ELF-1 (cell line): ENCODE results near the gene CDH4.

Experiments
- DNase-seq: peaks from one replicate; pipeline ENCODE4 v3.0.0-alpha.2; 2016; ENCODE audit warnings: low read depth, low spot score

Gene CDH4

DNA sequence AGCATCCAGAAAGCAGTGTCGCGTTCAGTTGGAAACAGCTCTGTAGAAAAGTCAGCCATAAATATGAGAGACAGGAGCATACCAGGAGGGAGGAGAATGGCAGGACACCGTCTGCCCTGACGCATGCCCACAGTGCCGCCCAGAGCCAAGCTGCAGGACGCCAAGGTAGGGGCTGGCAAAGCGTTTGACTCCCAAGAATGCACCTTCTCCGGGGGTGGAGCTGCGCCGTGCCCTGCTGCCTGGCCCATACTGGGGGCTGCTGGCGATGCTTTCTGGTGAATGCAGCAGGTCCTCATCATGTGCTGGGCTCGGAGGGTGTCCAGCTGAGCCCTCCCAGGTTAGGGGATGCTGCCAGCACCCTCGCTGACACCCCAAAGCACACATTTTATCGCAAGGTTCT lies 349.8 kb downstream of the CDH4 start:
- no peak for DNase-seq

DNA sequence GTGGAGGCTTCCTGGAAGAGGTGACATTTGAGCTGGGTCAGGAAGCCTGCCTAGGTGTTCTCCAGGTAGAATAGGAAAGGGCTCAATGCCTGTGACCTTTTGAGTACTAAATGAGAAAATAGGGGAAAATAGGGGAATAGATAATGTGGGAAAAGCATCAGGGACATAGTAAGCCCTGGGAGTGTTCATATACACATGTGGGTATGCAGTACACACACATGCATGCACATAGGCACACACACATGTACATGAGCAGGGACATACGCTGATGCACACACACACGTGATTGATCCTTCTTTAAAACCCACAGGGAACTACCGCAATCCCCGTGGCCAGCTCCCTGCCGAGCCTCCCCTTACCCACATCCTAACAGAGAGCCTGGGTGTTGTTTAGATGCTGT lies 351.7 kb downstream of the CDH4 start:
- DNase-seq: no peak

- DNase-seq: no peak
These were observed 352.5 kb downstream of the CDH4 start for GRCh38 chr20:61604549-61604948.

GRCh38 chr20:61605283-61605682 lies 353.2 kb downstream of the CDH4 start:
- DNase-seq: no peak

DNA sequence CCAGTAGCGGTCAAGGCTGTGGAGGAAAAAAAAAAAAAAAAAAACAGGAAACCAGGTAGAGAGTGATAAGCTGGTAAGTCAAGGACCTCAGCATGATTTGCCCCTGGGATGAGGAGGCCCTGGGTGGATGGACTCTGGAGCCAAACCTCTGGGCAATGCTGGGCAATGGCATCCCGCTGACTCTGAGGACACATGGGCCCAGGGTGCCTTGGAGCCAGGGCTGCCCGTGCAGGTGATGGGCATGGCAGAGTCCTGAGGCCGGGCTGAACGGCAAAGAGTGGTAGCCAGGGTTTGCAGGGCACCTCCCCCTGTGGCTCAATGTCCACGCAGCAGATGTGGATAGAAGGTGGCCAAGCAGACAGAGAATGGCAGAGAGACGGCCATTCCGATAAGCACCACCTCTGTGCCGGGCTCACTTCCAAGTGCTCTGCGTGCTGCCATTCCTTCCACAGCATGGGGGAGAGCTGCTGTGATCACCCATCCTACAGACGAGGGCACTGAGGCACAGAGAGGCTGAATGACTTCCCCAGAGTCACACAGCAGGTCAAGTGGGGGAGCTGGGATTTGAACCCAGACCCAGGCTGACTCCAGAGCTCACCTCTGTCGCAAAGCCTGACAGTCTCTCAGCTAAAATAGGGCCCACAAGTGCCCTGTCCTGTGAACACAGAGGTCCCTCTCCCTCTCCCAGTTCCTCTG lies 353.9 kb downstream of the CDH4 start:
- DNase-seq: no peak

DNA sequence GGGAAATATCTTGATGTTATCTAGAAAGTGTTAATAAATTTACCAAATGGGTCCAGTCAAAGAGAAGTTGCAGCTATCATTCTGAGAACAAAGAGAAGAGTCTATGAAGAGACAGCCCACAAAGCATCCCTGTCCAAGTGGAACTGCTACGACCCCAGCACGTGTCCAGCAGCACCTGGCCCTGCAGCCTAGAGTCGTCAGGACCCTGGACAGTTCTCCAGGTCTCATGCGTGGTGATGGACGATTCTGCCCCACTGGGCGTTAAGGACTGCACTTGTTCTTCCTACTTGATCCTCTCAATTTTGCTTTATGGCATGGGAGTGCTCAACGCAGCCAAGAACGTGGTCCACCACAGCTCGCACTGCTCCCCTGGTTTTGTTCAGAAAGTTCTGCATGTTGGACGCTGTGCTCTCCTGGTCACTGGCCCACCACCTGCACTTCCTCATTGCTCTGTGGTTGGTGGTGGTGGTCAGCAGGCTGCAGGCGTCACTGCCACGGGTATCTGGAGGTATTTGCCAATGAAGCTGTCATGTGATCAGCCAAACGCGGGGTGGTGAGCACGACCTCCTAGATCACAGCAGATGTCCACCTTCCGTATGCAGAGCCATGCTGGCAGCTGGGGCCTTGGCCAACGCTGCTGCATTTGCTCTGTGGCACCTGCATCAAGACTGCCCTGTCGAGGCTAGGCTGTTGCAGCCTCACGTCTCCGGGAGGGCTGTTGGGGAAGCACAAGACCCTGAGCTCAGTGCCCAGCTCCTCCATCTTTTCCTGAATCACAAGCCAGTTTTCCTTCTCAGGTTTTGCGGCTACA lies 356.4 kb downstream of the CDH4 start:
- peak; percentile 62 for DNase-seq

DNA sequence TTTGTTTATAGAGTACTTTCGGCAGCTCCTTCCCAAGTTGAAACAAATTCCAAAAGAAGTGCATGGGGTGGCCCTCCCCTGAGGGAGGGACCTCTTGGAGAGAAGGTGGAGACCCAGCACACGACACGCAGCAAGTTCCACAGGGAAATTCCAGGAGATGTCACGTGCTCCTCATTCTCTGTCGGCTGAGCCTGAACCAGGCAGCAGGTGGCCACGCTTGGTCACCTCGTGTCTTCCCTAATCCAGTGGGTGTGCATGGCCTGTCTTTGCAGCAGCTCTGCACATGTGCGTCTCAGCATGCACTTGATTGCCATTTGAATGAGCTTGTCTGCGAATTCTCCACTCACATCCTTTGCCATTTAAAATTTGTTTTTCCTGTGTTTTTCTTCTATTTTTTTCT lies 357.4 kb downstream of the CDH4 start:
- DNase-seq: no peak

GRCh38 chr20:61611401-61612180 lies 359.5 kb downstream of the CDH4 start:
- DNase-seq: no peak

DNA sequence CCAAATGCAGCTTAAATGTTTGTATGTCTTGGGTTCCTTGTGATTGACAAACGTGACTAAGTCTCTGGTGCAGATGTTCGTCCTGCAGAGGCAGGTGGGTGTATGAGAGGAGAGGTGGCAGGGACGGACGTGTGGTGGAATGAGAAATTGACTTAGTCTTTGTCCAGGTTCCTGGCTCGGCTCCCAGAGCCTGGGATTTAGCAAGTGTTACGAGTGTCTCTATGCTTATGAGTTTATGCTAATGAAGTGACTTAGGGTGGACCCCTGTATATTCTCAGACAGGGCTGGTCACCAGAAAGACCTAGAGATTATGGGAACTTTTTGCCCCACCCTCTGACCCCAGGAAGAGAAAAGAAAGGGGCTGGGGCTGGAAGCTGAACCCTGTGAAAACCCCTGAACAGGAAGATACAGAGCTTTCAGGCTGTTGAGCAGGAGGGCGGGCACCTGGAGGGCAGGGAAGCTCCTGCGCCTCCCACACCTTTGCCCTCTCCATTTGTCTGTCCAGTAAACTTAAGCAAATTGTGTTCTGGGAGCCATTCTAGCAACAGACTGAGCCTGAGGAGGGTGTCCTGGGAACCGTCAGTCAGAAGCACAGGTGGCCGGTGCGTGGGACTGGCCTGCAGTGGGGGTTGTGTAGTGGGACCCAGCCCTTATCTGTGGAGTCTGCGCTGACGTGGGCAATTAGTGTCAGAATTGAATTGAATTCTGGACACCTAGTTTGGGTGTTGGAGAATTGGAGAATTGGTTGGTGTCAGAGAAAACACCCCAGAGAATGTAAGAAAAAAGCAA lies 362.1 kb downstream of the CDH4 start:
- no peak for DNase-seq

- DNase-seq: no peak
These were observed 362.6 kb downstream of the CDH4 start for GRCh38 chr20:61614706-61615100.

DNA sequence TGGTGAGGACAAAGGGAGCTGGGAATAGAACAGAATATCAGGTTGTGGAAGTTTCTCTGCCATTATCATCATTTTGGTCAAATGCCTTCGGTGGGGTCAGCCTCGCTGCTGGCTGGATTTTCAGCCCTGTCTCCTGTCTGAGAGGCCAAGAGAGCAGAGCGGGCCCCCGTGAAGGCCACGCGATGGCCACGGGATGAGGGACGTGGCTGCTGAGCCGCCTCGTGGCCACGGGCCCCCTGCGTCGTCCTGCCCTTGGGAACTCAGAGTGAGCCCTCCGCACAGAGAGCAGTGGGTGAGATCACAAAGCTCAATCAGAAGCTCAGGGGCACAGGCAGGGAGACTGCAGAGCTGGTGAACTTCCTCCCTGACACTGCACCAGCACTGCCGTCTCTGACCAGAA lies 363.7 kb downstream of the CDH4 start:
- no peak for DNase-seq

DNA sequence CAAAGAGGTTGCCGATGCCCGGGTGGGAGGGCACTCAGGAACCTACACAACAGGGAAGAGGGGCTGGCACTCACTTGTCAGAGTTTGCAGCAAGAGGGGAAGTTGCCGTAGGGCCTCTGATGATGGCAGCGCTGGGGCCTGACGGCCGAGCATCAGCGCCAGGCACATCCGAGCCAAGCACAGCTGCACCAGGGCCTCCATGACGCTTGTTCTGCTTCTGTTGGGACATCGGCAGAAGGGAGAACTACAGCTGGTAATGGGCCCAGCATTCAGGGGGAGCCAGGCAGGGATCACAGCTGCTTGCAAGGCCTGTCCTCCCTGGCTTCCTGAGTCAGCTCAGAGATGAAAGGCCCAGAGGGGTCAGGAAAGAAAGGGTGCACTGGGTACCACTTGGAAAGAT lies 367.7 kb downstream of the CDH4 start:
- DNase-seq: no peak

- no peak for DNase-seq
These were observed 368.1 kb downstream of the CDH4 start for GRCh38 chr20:61620174-61620573.

GRCh38 chr20:61621035-61621730 lies 369.1 kb downstream of the CDH4 start:
- no peak for DNase-seq

- no peak for DNase-seq
These were observed 369.8 kb downstream of the CDH4 start for GRCh38 chr20:61621852-61622251.

GRCh38 chr20:61623451-61623850 lies 371.4 kb downstream of the CDH4 start:
- no peak for DNase-seq

DNA sequence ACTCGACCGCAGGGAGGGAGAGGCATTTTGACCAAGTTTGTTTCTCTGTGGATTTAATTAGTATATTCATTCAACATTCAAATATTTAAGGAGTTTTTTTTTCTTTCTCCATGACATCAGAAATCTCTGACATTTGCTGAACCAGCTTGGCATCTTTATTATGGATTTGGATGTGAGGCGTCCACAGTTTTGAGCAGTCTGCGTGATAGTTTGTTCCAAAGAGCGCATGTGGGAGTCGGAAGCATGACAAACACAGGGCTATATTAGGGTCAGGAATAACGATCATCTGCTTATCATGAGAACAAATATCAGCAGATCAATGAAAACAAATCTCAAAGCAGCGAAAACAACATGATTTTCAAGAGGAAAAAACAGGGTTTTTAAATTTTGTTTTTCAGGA lies 373.2 kb downstream of the CDH4 start:
- DNase-seq: no peak

GRCh38 chr20:61626412-61626811 lies 374.4 kb downstream of the CDH4 start:
- no peak for DNase-seq

DNA sequence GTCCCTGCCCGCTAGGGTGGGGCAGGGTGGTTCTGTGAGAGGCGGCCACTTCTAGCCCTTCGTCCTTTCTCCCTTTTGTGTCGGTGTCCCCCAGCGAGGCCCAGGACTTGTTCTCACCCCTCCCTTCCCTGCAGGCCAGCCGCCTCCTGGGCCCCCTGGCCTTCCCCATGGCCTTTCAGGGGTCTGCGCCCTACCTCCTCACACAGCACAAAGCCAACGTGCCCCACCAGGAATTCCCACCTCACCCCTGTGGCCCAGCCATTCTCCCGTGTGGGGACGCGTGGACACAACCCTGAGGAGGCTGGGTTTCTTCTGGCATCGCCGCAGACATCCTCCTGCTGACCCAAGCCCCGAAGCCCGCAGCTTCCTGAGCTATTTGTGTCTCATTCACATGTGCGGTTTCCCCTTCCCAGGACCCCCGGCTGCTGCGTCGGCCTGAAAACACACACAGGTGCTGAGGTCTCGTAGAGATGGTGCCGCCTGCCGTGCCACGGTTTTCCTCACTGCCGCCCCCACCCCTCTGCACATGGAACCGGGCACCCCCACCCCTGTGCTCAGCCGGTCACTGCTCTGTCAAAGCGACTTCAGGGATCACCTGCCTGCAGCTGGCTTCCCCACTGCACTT lies 375.8 kb downstream of the CDH4 start:
- no peak for DNase-seq

GRCh38 chr20:61628480-61628879 lies 376.4 kb downstream of the CDH4 start:
- no peak for DNase-seq
